Left kidney (tissue), 2 donors: Measurements from ENCODE around the gene CCDC78. TPM values are rescaled to one million over a fixed set of nuclear protein-coding genes. Genes with fewer than 3 reads are reported as not detected.

Source experiments
- DNase-seq: peaks from one replicate; pipeline ENCODE4 v3.0.0-alpha.2; 2013
- polyA plus RNA-seq: library from polyadenylated mRNA; unstranded; fragments of 120-200 nt; gene quantifications from one replicate; pipeline ENCODE4 v1.2.1, GENCODE V29; 2013; ENCODE audit not compliant: insufficient read length

Gene CCDC78
- polyA plus RNA-seq, 1 donor: 2.0 TPM

DNA sequence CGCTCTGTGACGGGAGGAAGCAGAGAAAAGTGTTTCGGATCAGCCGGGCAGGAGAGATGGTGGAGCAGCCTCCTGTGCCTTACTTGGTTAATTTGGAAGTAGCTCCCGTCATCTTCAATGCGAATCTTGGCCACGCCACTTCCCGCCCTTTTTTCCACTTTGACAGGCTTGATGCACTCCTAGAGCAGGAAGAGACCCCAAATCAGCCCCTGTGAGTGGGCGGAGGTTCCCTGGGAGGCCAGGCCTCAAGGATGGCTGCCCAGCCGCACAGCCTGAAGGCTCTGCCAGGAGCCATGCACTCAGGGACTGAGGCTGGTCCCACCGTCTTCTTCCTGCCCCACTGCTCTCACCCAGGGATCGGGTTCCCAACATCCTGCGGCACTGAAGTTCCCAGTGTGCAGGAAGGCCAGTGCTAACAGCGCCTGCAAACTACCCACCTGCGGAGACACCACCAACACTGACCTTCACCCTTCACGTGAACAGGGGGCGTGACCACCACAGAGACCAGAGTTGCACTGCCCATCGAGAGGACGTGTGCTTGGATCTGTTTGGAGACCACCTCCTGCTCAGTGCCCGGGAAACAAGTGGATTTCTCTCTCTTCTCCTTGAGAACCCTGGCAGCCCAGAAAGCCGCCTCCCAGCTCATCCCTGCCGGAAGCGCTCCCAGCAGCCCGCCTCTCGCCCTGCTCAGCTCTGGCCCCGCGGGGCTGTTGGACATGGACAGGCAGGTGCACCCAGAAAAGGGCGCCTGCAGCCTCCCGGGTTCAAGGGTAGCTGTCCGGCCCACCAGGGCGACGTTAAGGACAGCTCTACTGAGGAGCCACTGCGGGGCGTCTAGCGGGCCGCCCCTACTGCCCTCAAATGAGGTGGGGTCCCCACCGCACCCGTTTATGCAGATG, 13.6 kb upstream of the CCDC78 start:
- no peak for DNase-seq

DNA sequence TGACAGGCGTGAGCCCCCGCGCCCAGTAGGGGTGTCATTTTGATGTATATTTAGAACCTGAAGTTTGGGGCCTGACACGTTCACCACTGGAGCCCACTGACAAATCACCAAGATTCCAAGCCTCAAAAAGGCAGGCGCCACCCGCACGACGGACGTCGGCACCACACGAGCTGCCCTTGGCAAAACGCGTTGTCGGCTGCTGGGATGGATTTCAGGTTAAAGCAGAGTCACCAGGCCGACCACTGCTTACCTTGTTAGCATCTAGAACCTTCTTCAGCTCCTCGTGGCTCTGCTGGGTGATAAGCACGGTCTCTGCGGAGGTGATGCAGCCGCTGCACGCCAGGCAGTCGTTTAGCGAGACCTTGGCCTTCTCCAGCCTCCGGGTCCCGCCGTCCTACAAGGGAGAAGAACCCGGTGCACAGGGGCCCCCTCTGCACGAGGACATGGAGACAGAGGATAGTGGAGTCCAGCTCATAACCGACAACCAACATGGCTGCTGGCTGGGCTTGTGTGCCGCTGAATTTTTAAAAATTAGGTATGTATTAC, 10.8 kb upstream of the CCDC78 start:
- DNase-seq: no peak

DNA sequence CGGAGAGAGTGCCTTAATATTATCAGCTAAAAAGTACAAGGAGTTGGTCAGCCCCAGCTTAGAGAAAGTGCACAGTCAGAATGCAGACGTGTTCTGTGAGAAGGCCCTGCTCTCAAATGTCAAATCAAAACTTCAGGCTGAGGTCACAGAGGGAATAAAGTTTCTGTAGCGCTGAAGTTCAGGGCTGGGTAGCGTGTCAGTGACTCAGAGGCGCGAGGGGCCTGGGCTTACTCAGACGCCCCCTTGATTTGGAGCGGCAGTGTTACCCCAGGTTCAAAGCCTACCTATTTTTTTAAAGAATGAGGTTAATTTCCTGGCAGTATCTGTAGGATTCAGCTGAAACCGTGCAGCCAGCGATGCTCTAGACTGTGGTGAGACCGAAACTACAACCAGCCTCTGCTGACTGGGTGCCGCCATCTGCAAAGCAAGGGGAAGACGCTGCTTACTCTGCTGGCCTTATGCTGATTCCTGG, 9.8 kb upstream of the CCDC78 start:
- no peak for DNase-seq

DNA sequence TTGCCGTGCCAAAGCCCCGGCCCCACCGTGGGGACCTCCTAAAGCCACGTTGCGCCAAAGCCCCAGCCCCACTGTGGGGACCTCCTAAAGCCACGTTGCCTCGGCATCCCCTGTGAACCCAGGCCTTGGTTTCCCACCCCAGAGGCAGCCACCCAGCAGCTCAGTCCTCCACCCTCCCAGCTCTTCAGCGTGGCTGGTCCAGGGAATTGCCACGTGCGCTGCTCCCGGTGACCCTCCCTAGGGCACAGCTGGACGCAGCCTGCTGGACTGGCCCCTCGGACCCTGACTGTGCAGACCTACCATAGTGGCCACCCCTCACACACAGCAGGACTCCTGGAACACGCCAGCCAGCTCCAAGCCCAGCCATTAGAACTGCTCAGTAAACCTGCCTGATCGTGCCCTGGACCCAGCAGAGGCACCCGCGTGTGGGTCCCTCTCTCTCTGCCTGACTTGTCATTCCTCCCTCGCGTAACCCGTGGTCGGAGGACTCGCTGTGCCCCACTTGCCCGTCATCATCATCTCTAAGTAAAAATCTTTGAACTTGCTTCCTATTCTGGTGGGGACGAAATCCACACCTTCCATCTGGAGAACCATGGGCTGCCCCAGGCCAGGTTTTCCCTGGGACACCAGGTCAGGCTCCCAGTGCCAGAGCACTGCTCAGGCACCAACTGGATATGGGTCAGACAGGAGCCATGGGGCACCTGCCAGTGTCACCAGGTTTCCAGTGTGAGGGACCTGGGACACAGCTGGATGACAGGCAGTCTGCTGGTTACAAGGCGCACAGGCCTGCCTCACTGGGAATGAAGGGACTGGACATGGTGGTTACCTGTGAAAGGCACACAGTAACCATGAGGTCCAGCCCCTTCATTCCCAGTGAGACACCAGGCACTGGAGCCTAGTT, 9.0 kb upstream of the CCDC78 start:
- no peak for DNase-seq

DNA sequence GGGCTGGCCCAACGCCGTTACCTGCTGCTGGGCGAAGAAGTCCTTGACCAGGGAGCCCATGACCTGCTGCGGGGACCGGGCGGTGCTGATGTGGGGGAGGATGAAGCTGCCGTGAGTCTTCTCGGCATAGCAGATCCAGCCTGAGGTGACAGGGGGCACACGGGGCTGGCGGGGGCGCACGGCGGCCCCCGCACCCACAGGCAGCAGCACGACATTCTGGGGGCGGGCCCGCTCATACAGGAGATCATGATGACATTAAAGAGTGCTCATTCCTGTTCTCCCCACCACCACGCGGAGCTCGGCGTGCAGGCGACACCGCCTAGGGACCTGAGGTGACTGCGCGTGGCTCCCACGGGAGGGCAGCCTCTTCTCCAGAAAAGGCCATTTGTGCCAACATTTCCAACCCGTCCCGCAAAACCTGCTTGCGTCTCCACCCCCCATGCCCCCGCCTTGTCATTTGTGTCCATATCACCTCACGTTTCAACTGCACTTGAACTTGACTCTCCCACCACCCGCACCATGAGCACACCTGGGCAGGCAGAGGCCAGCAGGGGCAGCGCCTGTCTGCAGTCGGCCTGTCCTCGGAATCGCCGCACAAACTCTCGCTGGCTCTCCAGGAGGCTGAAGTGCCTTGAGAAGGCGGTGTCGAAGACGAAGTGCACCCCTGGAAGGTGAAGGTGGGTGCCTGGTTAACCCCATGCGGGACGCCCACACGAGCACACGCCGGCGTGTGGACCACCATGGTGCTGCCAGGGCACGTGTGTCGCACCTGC, 8.2 kb upstream of the CCDC78 start:
- DNase-seq: no peak

DNA sequence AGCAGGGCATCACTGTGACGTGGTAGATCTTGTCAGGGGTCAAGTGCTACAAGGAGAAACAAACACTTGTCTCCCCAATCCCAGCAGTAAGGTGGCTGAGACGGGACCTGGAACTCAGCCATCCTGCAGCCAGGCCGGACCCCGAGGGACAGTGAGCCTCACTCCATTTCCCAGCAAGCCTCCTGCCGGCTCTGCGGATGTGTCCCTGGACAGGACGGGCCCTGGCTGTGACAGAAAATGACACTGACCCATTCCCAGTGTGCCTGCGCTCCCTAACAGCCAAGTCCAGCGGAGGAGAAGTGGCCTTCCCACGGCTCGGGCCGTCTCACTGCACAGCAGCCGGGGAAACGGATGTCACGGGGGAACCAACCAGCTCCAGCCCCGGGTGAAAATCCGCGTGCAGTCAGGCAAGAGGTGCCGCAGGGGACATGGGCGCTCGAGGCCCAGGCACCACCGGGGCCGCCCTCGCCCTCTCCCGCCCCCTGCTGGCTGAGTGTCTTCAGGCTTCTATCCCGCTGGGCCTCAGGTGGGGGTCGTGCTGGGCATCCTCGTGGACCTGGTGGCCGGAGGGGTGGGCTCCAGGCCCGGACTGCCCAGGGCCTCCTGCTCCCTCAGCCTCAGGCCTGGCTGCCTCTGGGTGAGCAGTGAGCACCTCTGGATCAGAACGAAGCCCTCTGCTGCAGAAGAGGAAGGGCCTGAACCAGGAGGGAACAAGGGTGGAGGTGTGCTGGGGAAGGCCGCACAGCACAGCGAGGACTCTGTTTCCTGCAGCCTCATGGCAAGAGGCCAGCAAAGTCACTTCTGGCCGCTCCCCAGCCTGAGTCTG, 7.4 kb upstream of the CCDC78 start:
- no peak for DNase-seq

DNA sequence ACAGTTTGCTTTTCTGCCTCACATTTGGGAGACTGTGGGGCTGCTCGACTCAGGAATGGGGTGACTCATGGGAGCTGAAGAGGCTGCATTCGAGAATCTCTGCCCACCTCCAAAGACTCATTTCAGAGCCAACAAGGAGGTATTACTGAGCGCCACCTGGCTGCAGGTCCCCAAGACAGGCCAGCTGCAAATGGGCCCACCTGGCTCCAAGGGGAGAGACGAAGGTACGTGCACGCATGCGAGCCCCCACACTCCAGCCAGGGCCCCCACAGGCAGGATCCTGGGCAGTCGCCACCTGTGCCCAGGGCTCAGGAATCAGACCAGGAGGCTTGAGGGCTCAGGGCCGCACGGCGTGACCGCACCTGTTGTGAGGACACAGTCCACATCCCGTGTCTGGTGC, 6.7 kb upstream of the CCDC78 start:
- DNase-seq: no peak

DNA sequence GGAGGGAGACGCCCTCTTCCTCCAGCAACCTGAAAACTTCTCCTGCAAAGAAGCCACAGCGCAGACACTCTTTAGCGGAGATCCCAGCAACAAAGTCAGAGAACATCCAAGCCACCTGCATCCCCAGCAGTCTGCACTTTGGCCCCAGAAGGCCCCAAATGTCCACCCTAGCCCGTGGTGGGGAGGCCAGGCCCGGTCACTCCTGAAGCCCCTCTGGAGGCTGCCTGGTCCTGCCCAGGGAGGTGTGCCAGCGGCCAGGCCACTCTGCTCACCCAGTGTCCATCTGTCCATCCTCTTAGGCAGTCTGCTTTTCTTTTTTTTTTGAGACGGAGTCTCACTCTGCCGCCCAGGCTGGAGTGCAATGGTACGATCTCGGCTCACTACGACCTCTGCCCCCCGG, 6.1 kb upstream of the CCDC78 start:
- DNase-seq: no peak

DNA sequence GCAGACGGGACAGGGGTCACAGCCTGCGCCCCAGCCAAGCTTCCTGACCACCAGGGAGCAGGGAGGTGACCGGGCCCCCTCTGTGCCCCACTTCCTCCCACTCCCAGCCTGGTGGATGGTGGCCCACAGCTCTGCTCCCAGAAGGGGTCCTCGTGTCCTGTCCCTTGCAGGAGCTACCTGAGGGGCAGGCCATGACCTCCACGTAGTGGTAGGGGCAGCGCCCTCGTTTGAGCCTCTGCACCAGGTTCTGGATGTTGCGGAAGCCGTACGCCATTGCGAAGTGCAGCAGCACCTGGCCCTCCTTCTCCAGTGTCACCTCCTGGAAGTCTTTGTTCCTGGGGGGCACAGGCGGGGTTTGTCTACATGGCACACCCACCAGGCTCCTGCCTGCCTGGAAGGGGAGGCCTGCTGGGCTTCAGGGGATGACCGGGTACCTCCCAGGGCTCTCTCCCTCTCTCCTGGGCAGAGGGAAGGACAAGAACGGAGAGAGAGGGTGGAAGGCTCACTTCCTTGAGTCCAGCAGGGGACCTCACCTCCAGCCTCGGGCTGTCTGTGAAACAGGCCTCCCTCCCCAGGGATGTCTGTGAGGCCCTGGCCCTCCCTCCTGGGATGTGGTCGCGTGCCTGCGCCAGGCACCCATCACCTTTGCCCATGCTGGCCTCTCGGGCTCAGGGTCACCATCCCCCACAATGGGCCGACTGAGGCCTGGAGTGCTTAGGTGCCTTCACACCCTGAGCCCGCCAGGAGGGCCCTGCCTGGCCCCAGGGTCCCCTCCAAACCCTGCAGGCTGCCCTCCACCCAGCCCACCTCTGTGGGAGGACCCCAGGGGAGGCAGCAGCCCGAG, 4.6 kb upstream of the CCDC78 start:
- no peak for DNase-seq

DNA sequence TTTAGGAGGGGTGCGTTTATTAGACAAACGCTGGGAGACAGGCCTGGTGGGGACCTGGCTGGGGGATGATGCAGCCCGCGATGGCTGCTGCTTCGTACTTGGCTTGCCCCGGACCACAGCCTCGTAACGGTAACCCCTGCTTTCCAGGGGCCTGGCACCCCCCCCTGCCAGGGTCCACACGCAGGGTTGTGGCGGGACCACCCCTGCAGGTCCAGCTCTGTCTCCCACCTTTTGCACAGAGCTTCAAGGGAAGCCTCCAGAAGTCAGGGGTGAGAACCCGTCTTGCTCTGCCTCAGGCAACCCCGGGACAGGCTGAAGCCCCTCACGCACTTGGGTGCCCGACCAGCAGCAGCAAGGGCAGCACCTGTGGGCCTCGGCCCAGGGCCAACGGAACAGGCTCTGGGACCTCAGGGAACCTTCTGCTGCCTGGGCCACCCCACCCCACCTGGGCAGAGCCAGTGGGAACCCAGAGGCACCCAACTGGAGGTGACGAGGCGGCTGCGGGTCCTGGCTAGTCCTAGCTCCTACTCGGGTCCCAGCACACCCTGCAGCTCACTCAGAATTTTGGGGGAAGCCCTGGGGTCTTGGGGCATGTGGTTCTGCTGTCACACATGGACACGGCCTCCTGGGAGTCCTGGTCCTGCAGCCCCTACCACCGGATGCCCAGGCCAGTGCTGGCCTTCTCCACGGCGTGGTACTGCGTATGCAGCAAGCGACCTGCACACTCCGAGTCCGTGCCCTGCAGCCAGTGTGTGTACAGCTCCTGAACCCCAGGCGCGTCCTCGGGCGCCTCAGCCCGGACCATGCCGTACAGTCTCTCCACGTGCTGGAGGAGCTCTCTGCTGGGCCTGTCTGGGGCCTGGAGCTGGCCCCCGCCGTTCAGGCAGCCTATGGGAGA, 3.8 kb upstream of the CCDC78 start:
- DNase-seq: no peak

DNA sequence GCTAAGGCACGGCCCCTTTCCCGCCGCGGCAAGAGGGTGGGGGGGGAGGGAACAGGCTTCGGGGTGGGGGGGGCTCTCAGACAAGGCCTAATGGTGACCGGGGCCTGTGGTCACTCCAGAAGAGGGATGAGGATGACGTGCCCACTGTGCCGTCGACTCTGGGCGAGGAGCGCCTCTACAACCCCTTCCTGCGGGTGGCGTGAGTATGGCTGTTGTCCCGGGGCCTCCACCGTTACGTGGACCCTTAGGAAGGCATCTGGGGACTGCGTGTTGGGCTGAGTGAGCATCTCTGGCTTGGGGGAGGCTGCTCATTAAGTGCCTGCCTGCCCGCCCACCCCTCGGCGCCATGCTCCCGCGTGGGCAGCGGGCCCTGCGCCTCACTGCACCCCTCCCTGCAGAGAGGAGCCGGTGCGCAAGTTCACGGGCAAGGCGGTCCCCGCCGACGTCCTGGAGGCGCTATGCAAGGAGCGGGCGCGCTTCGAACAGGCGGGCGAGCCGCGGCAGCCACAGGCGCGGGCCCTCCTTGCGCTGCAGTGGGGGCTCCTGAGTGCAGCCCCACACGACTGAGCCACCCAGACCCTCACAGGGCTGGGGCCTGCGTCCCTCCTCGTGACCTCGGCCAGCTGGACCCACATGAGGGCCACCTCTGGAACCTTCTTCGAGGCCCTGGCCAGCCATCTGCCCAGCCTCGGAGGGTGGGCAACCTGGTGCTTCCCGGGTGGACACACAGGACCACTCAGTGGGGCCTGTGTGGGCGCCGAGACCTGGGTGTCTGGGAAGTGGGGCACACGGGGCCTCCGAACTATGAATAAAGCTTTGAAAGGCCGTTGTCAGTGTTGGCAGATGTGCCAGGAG, 2.9 kb upstream of the CCDC78 start:
- no peak for DNase-seq

DNA sequence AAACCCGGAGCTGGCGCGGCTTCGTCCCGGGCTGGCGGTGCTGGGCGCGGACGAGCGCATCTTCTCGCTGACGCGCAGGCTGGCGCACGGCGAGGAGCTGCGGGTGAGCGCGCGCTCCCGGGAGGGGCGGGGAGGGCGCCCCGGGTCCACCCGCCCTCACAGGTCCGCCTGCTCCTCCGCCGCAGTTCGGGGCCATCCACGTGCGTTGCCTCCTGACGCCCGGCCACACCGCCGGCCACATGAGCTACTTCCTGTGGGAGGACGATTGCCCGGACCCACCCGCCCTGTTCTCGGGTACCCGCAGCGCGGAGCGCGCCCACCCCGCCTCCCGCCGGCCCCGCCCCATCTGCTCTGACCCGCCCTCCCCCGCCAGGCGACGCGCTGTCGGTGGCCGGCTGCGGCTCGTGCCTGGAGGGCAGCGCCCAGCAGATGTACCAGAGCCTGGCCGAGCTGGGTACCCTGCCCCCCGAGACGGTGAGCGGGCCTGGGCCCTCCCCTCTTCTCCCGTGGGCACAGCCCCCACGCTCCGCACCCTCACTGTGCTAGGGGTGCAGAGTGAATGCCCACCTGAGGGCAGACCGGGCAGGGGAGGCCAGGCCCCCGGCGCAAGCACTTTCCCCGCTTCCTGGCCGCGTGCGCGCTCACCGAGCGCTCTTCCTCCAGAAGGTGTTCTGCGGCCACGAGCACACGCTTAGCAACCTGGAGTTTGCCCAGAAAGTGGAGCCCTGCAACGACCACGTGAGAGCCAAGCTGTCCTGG, 2.1 kb upstream of the CCDC78 start:
- DNase-seq: no peak

DNA sequence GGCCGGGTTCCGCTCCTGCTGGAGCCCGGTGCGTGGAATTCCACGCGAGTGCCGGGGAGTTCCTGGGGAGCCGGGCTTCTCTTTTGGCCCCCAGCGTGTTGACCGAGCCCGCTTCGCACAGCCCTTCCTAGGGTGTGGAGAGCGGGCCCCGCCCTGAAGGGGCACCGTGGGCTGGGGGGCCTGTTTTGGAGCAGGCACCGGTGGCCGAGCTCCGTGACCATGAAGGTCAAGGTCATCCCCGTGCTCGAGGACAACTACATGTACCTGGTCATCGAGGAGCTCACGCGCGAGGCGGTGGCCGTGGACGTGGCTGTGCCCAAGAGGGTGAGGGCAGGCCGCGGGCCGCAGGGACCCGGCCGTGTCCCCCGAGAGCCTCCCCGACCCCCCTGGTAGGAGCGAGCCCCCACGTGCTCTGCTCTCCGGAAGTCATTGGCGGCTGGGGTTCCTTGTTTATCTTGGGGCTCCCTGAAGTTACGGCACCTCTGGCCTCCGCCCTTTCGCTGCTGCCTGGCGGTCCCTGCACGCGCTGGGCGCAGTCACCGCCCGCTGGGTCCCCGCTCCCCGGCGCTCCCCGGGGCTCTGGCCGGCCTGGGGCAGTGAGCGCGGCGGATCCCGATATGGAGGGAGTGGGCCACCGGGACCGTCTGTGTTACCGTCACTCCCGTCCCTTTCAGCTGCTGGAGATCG, 1.2 kb upstream of the CCDC78 start:
- no peak for DNase-seq

DNA sequence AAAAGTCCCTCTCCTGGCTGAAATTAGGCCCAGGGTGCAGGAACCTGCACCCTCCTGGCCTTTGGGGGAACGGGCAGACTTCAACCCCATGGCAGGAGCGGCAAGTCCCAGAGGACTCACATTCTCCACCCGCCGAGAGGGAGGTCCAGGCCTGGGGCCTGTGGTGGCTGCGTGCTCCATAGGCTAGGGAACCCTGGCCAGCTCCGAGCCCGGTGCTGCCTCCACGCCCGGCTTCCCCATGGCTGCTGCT, 130 bp downstream of the CCDC78 start:
- DNase-seq: no peak

DNA sequence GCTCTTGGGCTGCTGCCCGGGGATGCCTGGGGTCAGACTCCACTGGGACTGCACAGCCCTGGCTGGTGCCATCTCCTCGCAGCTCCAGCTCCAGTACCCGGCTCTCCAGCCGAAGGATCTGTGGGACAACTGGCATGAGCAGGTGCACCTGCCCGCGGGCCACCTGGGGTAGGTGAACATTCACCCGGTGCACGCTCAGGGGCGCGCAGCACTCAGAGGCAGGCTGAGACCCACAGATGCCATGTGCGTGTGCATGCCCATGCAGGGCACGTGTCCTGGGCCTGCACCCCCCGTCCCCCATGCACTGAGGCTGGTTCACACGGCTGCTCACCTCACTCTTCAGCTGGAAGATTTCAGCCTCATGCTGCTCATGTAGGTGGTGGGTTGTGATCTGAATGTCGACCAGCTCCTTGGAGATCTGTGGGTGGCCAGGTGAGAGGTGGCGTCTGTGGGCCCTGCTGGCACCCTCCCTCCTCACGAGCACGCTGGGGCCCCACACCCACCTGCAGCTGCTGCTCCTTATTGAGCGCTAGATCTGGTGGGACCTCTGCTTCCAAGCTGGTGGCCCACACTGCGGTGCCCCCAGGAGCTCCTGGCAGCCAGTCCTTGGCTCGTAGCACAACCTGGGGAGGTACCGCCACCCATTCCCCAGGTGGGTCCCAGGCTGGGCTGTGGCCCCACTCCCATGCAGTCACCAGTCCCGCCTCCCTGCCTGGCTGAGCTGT, 618 bp downstream of the CCDC78 start:
- DNase-seq: no peak

DNA sequence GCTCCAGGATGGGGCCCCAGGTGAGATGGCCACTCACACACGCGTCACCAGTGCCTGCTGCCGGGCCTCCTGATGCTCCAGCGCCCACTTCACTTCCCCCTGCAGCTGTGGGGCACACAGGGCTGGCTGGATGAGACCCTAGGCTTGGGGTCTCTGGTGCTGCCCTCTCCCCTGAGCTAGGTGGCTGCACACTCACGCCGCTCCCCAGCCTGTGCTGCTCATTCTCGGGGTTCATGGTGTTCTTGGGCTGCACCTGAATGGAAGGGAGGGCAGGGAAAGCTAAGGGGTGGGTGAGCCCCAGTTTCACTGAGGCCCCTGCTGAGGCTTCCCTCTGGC, 1.2 kb downstream of the CCDC78 start:
- no peak for DNase-seq
